Amniotic stem cell (primary cell): ENCODE data around the gene HES2.
A peak's percentile ranks its signal among the peaks of the same experiment; 100 is the strongest.
"Not testable (repeated sequence)": the region's sequence is repeated elsewhere in the genome, so short reads cannot be mapped to it uniquely, and the experiment has no call there.

Experiments used
- DNase-seq: peaks from one replicate; lab custom pipeline; 2025; lab: John Stamatoyannopoulos, UW

Gene HES2

GRCh38 chr1:6418668-6419396 lies 887 bp downstream of the HES2 start:
- no peak for DNase-seq

- DNase-seq: no peak
These were observed 1.6 kb downstream of the HES2 start for GRCh38 chr1:6417961-6418667.

GRCh38 chr1:6416906-6417305 lies 2.8 kb downstream of the HES2 start:
- DNase-seq: no peak

DNA sequence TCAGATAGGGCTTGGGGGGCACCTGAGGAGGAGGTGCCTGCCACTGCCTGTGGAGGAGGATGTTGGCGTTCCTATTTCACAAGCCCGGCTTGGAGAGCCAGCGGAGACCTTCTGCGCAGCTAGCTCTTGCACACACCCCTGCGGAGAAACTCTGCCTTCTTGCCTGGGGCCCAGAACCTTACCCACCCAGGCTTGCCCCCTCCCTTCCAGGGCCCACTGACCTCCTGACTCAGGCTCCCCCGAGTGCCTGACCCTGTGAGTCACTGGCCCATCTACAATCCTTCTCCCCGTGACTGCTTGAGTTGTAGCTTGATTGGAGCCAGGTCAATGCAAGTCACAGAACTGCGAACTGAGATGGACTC lies 3.4 kb downstream of the HES2 start:
- no peak for DNase-seq

DNA sequence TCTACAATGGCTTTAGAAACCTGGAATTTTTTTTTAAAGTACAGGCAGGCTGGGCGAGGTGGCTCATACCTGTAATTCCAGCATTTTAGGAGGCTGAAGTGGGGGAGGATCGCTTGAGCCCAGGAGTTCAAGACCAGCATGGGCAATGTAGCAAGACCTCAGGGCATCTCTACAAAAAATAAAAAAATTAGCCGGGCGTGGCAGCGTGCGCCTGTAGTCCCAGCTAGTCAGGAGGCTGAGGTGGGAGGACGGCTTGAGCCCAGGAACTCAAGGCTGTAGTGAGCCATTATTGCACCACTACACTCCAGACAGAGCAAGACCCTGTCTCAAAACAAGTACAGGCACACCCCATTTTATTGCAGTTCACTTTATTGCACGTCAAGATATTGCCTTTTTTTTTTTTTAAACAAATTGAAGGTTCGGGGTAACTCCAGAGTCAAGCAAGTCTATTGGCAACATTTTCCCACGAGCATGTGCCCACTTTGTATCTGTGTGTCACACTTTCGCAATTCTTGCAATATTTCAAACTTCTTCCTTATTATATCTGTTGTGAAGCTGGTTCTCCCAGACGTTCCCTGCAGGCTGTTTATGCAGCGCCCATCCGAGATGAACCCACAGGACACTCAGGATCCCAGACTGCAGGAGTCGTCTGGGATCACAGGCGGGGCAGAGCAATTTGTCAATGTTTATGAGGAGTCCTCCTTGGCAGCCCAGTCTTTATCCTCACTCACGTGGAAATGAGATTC lies 4.7 kb downstream of the HES2 start:
- DNase-seq: no peak

GRCh38 chr1:6414443-6414844 lies 5.3 kb downstream of the HES2 start:
- DNase-seq: peak; percentile 9

DNA sequence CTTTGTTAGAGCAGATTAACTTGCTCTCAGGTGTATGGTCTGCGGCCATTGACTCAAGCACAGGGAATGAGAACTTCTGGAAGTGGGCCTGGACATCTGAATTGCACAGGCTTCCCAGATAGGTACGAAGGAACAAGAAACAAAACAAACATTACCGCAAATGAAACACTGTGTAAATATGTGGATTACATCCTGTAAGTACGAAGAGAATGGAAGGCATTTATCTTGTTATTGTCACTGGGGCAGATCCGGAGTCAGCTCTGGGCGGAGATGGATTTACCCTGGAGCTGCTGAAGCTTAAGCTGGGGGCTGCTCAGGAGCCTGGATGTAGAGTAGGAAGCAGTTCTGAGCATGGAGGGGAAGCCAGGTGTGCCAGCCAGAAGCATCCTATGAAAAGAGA lies 6.8 kb downstream of the HES2 start:
- DNase-seq: no peak

DNA sequence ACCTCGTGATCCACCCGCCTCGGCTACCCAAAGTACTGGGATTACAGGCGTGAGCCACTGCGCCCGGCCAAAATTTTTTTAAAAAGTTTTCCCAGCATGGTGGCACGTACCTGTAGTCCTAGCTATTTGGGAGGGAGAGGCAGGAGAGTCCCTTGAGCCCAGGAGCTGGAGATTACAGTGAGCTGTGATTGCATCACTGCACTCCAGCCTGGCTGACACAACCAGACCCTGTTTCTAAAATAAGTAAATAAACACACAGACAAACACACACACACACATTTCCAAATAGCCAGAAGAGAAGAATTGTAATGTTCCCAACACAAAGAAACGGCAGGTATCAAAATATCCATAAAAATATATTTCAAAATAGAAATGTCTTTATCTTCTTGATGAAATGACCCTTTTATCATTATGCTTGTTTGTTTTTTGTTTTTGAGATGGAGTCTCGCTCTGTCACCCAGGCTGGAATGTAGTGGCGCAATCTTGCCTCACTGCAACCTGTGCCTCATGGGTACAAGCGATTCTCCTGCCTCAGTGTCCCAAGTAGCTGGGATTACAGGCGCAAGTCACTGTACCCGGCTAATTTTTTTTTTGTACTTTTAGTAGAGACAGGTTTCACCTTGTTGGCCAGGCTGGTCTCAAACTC lies 9.3 kb downstream of the HES2 start:
- DNase-seq: no peak

- no peak for DNase-seq
These were observed 10.0 kb downstream of the HES2 start for GRCh38 chr1:6409733-6410132.

DNA sequence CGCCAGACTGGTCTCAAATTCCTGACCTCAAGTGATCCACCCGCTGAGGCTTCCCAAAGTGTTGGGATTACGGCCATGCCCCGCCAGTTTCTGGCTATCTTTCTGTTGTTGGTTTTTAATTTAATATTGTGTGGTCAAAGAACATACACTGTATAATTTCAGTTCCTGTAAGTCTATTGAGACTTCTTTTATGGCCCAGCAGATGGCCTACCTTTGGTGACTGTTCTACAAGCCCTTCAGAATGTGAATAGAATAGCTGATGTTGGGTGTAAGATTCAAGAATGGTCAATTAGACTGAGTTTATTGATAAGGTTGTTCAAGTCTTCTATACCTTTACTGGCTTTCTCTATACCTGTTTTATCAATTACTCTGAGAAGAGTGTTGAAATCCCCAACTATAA lies 10.7 kb downstream of the HES2 start:
- DNase-seq: no peak

- no peak for DNase-seq
These were observed 11.7 kb downstream of the HES2 start for GRCh38 chr1:6408023-6408422.

DNA sequence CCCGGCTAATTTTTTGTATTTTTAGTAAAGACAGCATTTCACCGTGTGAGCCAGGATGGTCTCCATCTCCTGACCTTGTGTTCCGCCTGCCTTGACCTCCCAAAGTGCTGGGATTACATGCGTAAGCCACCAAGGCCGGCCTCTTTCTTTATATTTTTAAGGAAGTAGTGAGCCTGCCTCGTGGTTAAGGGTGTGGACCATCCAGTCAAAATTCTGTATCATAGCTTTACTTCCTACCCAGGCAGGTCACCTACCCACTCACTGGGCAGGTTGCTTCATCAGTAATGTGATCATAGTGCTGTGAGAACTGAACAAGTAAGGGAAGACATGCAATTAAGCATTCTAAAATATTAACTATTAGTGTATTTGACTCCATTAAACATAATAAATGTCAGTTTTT lies 18.0 kb downstream of the HES2 start:
- DNase-seq: no peak

GRCh38 chr1:6399294-6399693 lies 20.4 kb downstream of the HES2 start:
- no peak for DNase-seq

- no peak for DNase-seq
These were observed 21.8 kb downstream of the HES2 start for GRCh38 chr1:6397844-6398441.

DNA sequence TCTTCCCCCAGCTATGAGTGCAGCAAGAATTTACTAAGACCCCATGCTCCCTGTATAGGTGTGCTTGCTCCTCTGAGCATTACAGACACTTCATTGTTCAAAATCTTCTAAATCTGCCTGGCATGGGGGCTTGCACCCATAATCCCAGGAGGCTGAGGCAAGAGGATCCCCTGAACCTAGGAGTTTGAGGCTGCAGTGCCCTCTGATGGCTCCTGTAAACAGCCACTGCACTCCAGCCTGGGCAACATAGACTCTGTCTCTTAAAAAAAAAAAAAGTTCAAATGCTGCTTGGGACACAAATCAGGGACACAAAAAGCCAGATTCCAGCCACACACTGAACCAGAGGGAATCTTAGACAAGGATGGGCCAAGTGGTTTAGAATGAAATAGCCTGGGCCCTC lies 22.7 kb downstream of the HES2 start:
- DNase-seq: no peak

DNA sequence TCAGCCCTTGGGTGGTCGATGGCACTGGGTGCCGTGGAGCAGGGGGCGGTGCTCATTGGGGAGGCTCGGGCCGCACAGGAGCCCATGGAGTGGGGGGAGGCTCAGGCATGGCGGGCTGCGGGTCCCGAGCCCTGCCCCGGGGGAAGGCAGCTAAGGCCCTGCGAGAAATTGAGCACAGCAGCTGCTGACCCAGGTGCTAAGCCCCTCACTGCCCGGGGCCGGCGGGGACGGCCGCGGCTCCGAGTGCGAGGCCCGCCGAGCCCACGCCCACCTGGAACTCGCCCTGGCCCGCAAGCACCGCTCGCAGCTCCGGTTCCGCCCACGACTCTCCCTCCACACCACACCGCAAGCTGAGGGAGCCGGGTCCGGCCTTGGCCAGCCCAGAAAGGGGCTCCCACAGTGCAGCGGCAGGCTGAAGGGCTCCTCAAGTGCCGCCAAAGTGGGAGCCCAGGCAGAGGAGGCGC lies 23.9 kb downstream of the HES2 start:
- DNase-seq: not testable (repeated sequence)

- not testable (repeated sequence) for DNase-seq
These were observed 24.6 kb downstream of the HES2 start for GRCh38 chr1:6395130-6395529.

DNA sequence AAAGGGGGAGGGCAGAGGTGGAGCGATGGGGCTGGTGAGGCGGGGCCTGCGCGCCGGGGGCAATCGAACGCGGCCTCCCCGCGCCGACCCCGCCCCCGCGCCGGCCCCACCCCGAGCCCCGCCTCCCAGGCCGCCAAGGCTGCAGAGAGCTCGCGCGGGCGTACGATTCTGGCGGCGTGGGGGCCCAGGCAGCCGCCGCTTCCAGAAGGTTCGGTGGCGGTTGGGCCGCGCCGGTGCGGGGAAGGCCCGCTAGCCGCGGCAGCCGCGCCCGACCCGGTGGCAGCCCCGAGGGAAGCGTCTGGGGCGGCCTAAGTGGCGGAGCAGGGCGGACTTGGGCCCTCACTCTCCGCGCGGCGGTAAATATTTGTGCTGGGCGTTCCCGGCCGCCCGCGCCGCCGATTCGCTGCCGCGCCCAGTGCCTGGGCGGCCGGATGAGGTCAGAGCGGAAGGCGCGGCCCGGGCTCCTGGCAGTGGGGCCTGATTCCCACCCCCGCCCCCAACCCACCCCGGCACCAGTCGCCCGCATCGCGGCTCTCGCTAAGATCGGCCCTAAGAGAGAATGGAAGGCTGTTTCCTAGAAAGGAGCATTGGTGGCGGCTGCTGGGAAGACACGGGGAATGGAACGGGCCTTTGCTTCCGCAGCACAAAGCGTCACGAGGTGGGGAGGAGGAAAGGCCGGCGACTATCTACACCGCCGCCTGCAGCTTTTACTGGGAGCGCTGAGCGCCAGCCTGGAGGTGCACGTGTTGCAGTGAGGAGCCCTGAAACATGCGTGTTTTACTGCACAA lies 26.1 kb downstream of the HES2 start, which contains the start of gene ACOT7:
Gene ACOT7, minus strand, starts transcription at position 368 of the 788 bp plus-strand sequence. CDS start 368 bp downstream, outside the sequence.
- peak; percentile 76 for DNase-seq

- DNase-seq: no peak
These were observed 26.8 kb downstream of the HES2 start for GRCh38 chr1:6392809-6393399.

DNA sequence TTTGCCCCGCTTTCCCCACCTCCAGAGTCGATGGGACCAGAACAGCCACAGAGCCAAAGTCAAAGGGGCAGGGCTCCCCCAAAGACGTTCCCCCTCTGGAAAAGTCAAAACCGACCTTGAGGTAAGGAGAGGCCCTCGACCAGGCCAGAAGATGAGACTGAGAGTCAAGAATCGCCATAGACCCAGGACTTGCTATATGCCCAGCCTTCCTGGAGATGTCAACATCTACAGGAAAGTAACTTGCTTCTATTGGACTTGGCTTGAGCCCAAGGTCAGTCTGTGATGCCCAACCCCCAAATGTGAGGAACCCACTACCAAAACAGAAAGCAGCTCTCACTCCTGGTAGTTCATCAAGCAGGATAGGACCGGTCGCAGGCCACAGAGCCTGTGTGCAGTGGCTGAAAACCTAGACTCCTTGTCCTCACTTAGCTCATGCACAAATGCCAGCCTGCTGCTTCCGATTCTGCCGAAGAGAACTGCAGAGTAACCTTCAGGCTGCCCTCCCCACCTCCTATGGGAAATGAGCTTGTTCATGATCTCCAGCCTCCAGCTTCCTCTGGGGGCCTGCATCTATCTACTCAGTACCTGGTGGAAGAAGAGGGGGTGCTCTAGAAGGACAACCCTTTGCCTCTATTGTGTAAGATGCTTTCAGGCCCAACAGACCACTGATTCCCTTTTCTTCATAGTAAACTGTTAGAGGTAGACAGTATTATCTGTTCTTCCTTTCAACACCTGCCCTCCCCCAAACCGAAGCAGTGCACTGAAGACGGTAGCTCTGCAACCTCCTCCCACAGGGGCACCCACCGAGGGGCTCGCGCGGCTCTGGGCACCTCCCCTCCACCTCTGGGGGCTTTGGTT lies 27.5 kb downstream of the HES2 start:
- DNase-seq: no peak
